Activated B cell treated with CpG ODN at 0.5 μM for 24 hours (primary cell): ENCODE data around the gene ZNF629. TPM values are rescaled to one million over a fixed set of nuclear protein-coding genes. Genes with fewer than 3 reads are reported as not detected.
A peak's percentile ranks its signal among the peaks of the same experiment; 100 is the strongest.

Source experiments
- ATAC-seq: fragments of 200-7000 bp; cut with Tn5 transposase; one replicate; pipeline ENCODE4 v1.10.0; 2021; ENCODE audit warnings: low read depth, mild to moderate bottlenecking, moderate library complexity
- CTCF ChIA-PET: fragments of 350-600 bp; sonication (Branson Sonifier 250); formaldehyde crosslinking; loops from one replicate; lab custom pipeline; 2021; ENCODE audit warnings: antibody characterized with exemption; lab: Charles Lee
- POLR2A ChIA-PET: fragments of 350-600 bp; sonication (Branson Sonifier 250); formaldehyde crosslinking; loops from one replicate; lab custom pipeline; 2021; ENCODE audit warnings: antibody characterized with exemption; lab: Charles Lee
- DNase-seq: peaks from one replicate; pipeline ENCODE4 v3.0.0; 2022
- H3K27ac Mint-ChIP-seq: one replicate; pipeline ENCODE4 v1.8.0; 2020; ENCODE audit warnings: mixed read lengths
- H3K27me3 Mint-ChIP-seq: one replicate; pipeline ENCODE4 v1.8.0; 2021; ENCODE audit warnings: mixed read lengths
- H3K36me3 Mint-ChIP-seq: one replicate; pipeline ENCODE4 v1.8.0; 2021; ENCODE audit warnings: low read depth, mixed read lengths
- H3K4me1 Mint-ChIP-seq: one replicate; pipeline ENCODE4 v1.8.0; 2021; ENCODE audit warnings: mixed read lengths
- H3K4me3 Mint-ChIP-seq: one replicate; pipeline ENCODE4 v1.8.0; 2020; ENCODE audit warnings: mild to moderate bottlenecking, mixed read lengths
- H3K9me3 Mint-ChIP-seq: one replicate; pipeline ENCODE4 v1.8.0; 2020; ENCODE audit warnings: mixed read lengths
- CTCF ChIP-seq: fragments of 200-600 bp; IDR thresholded peaks from one replicate; pipeline ENCODE4 v1.8.0; 2022; ENCODE audit warnings: antibody characterized with exemption, mild to moderate bottlenecking
- intact Hi-C: fragments of 100-400 bp; cut with micrococcal nuclease; formaldehyde crosslinking; loops from one replicate; pipeline ENCODE4 v1.15.1; 2024
- total RNA-seq: library from RNA; stranded (reverse); gene quantifications from 2 replicates; pipeline ENCODE4 v1.2.3, GENCODE V29; 2022

ZNF629 gene
- total RNA-seq, 1 donor from 2014 or later: 9.1 TPM

- H3K27me3 Mint-ChIP-seq: no peaks in the 10 kb centered on the region
- ATAC-seq: no peak
- H3K9me3 Mint-ChIP-seq: no peaks in the 10 kb centered on the region
- CTCF ChIA-PET: no interaction called here
- POLR2A ChIA-PET: no interaction called here
- H3K27ac Mint-ChIP-seq: no peak overlapping the region
- H3K4me1 Mint-ChIP-seq: peaks cover 22% of the 10 kb centered on the region
- no peak for TF ChIP-seq CTCF
- intact Hi-C loops: loop anchor here (5.0 kb wide), 1 partner anchor 67 kb away; no protein-coding TSS in a partner anchor
- no peak overlapping the region for H3K4me3 Mint-ChIP-seq
- peaks cover 49% of the 10 kb centered on the region for H3K36me3 Mint-ChIP-seq
- DNase-seq: no peak
Measured at GRCh38 chr16:30745082-30745481, 41.9 kb downstream of the ZNF629 start.

GRCh38 chr16:30744183-30744582 lies 42.8 kb downstream of the ZNF629 start:
- ChIA-PET POLR2A (interaction anchor here (0.6 kb wide), 1 partner anchor 26 kb away, joined by 5 read pairs; no protein-coding TSS in a partner anchor), CTCF (no interaction called here)
- DNase-seq: no peak
- no peak for TF ChIP-seq CTCF
- Mint-ChIP-seq H3K4me1 (peaks cover 15% of the 10 kb centered on the region), H3K27me3 (no peaks in the 10 kb centered on the region), H3K4me3 (no peak overlapping the region), H3K27ac (no peak overlapping the region), H3K9me3 (no peaks in the 10 kb centered on the region), H3K36me3 (peaks cover 44% of the 10 kb centered on the region)
- intact Hi-C loops: no loop called here
- ATAC-seq: no peak

- no peaks in the 10 kb centered on the region for H3K9me3 Mint-ChIP-seq
- ATAC-seq (no peak), DNase-seq (no peak)
- intact Hi-C loops: no loop called here
- H3K27ac Mint-ChIP-seq: no peak overlapping the region
- ChIA-PET POLR2A (interaction anchor here (0.6 kb wide), 1 partner anchor 26 kb away, joined by 5 read pairs; no protein-coding TSS in a partner anchor), CTCF (no interaction called here)
- TF ChIP-seq CTCF: no peak
- H3K4me3 Mint-ChIP-seq: no peak overlapping the region
- peaks cover 14% of the 10 kb centered on the region for H3K4me1 Mint-ChIP-seq
- H3K27me3 Mint-ChIP-seq: no peaks in the 10 kb centered on the region
- peaks cover 47% of the 10 kb centered on the region for H3K36me3 Mint-ChIP-seq
Measured at GRCh38 chr16:30743716-30744115, 43.3 kb downstream of the ZNF629 start.

- CTCF ChIA-PET: no interaction called here
- Mint-ChIP-seq H3K27me3 (no peaks in the 10 kb centered on the region), H3K4me1 (no peaks in the 10 kb centered on the region), H3K4me3 (no peak overlapping the region), H3K27ac (no peak overlapping the region), H3K9me3 (no peaks in the 10 kb centered on the region), H3K36me3 (peaks cover 66% of the 10 kb centered on the region)
- intact Hi-C loops: no loop called here
- ATAC-seq: no peak
- no peak for TF ChIP-seq CTCF
- POLR2A ChIA-PET: interaction anchor here (0.6 kb wide), 1 partner anchor 156 kb away, joined by 3 read pairs; no protein-coding TSS in a partner anchor
- no peak for DNase-seq
Measured at GRCh38 chr16:30741461-30741914, 45.5 kb downstream of the ZNF629 start.

GRCh38 chr16:30740364-30741251 lies 46.4 kb downstream of the ZNF629 start:
- DNase-seq (no peak), ATAC-seq (no peak)
- CTCF ChIA-PET: no interaction called here
- Mint-ChIP-seq H3K4me3 (no peak overlapping the region), H3K4me1 (no peaks in the 10 kb centered on the region), H3K9me3 (no peaks in the 10 kb centered on the region), H3K27ac (peak overlapping the region; percentile 15), H3K36me3 (peaks cover 75% of the 10 kb centered on the region), H3K27me3 (no peaks in the 10 kb centered on the region)
- intact Hi-C loops: no loop called here
- TF ChIP-seq CTCF: no peak
- POLR2A ChIA-PET: interaction anchor here (0.6 kb wide), 1 partner anchor 157 kb away, joined by 3 read pairs; no protein-coding TSS in a partner anchor
